IPS-15b (cell line): ENCODE measurements around the gene POLR2E.
A peak's percentile ranks its signal among the peaks of the same experiment; 100 is the strongest.

Experiments
- H3K27me3 ChIP-seq: one replicate; pipeline ENCODE4 v1.6.1; 2013; ENCODE audit warnings: low read length; ENCODE audit not compliant: control insufficient read depth, insufficient read depth
- H3K36me3 ChIP-seq: one replicate; pipeline ENCODE4 v1.6.1; 2013; ENCODE audit warnings: low read length; ENCODE audit not compliant: control insufficient read depth, insufficient read depth
- H3K4me1 ChIP-seq: one replicate; pipeline ENCODE4 v1.6.1; 2013; ENCODE audit warnings: mild to moderate bottlenecking, low read length; ENCODE audit not compliant: control insufficient read depth, insufficient read depth
- H3K4me3 ChIP-seq: one replicate; pipeline ENCODE4 v1.5.1; 2013; ENCODE audit warnings: low read depth, low read length
- H3K9ac ChIP-seq: one replicate; pipeline ENCODE4 v1.6.1; 2013; ENCODE audit warnings: low read depth, mild to moderate bottlenecking, low read length
- H3K9me3 ChIP-seq: one replicate; pipeline ENCODE4 v1.6.1; 2013; ENCODE audit warnings: mild to moderate bottlenecking, low read length; ENCODE audit not compliant: control insufficient read depth, insufficient read depth

The POLR2E gene

GRCh38 chr19:1105873-1106840 lies 11.0 kb upstream of the POLR2E start:
- H3K9ac ChIP-seq = no peak overlapping the region
- H3K36me3 ChIP-seq = peaks cover 46% of the 10 kb centered on the region
- no peak overlapping the region for H3K4me3 ChIP-seq

GRCh38 chr19:1105008-1105872 lies 10.1 kb upstream of the POLR2E start:
- no peaks in the 10 kb centered on the region for H3K9me3 ChIP-seq
- H3K9ac ChIP-seq = peak overlapping the region; percentile 79
- no peaks in the 10 kb centered on the region for H3K27me3 ChIP-seq
- H3K4me3 ChIP-seq = peak overlapping the region; percentile 75
- peaks cover 39% of the 10 kb centered on the region for H3K36me3 ChIP-seq
- peaks cover 2% of the 10 kb centered on the region for H3K4me1 ChIP-seq

More at GRCh38 chr19:1105873-1106840, 11.0 kb upstream of the POLR2E start:
- no peaks in the 10 kb centered on the region for H3K27me3 ChIP-seq
- H3K9me3 ChIP-seq = no peaks in the 10 kb centered on the region
- H3K4me1 ChIP-seq = peaks cover 2% of the 10 kb centered on the region

GRCh38 chr19:1104311-1105007 lies 9.3 kb upstream of the POLR2E start:
- Histone ChIP-seq H3K36me3 (peaks cover 32% of the 10 kb centered on the region), H3K4me3 (peak overlapping the region; percentile 75), H3K9ac (peak overlapping the region; percentile 79), H3K4me1 (peaks cover 2% of the 10 kb centered on the region), H3K9me3 (no peaks in the 10 kb centered on the region), H3K27me3 (no peaks in the 10 kb centered on the region)

DNA sequence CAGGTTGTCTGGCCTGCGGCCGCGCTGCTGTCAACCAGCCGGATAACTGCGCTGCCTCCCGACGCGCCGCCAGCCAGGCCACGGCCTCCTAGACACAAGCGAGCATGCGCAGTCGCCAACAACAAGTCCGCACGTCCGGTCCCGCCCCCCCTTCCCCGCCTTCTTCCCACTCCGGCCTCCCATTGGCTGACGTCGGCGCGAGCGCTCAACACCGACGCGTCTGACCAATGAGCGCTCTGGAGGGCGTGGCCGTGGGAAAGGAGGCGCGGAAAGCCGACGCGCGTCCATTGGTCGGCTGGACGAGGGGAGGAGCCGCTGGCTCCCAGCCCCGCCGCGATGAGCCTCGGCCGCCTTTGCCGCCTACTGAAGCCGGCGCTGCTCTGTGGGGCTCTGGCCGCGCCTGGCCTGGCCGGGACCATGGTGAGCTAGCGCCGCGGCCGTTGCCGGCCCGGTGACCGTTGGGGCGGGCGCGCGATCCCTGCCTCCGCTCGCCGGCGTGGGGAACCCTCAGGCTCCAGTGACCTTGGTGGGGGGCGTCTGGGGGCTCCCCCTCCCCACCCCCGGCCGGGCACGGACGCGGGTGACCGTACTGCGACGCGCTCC lies 8.6 kb upstream of the POLR2E start, which contains the start of gene GPX4:
Gene GPX4 (plus strand): TSS at position 287 of the 603 bp plus-strand sequence. CDS start 50 bp downstream, at position 337.
- Histone ChIP-seq H3K4me3 (peak within 1 kb of the TSS; percentile 75), H3K36me3 (peaks cover 26% of the 10 kb centered on the region), H3K9me3 (no peaks in the 10 kb centered on the region), H3K27me3 (no peaks in the 10 kb centered on the region), H3K4me1 (peaks cover 2% of the 10 kb centered on the region), H3K9ac (peak within 1 kb of the TSS; percentile 79)

GRCh38 chr19:1103132-1103707 lies 8.0 kb upstream of the POLR2E start:
- H3K9me3 ChIP-seq = no peaks in the 10 kb centered on the region
- no peaks in the 10 kb centered on the region for H3K27me3 ChIP-seq
- peaks cover 23% of the 10 kb centered on the region for H3K36me3 ChIP-seq
- H3K4me3 ChIP-seq = peak overlapping the region; percentile 50
- H3K4me1 ChIP-seq = peaks cover 2% of the 10 kb centered on the region
- H3K9ac ChIP-seq = no peak overlapping the region

DNA sequence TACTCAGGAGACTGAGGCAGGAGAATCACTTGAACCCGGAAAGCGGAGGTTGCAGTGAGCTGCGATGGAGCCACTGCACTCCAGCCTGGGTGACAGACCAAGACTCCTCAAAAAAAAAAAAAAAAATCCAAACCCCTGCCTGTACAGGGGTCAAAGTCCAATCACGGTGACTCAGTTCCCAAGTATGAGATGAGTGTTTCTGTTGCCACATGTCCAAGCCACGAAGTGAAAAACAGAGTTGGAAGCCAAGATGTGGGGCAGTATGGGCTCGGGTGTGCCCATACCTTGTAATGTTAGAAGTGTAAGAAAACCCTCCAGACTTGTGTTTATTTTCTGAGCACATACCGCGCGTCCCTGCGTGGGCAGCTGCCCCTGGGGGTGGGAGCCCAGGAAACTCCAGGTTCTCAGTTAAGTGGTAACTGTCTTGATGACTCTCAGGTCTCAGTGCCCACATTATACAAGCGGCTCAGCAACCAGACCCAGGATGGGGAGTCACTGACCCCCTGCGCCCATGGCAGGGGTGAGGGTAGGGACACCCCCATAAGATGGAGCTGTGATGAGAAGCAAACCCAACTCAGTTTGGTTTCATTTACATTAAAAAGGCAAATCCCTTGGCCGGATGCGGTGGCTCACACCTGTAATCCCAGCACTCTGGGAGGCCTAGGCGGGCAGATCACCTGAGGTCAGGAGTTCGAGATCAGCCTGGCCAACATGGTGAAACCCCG lies 7.4 kb upstream of the POLR2E start:
- Histone ChIP-seq H3K4me1 (peaks cover 2% of the 10 kb centered on the region), H3K36me3 (peaks cover 20% of the 10 kb centered on the region), H3K9ac (no peak overlapping the region)

GRCh38 chr19:1101337-1101698 lies 6.1 kb upstream of the POLR2E start:
- no peak overlapping the region for H3K9ac ChIP-seq
- peaks cover 2% of the 10 kb centered on the region for H3K4me1 ChIP-seq
- no peaks in the 10 kb centered on the region for H3K27me3 ChIP-seq

More for the DNA sequence above, 7.4 kb upstream of the POLR2E start:
- no peaks in the 10 kb centered on the region for H3K27me3 ChIP-seq
- H3K4me3 ChIP-seq = no peak overlapping the region
- H3K9me3 ChIP-seq = no peaks in the 10 kb centered on the region

GRCh38 chr19:1098177-1099051 lies 3.2 kb upstream of the POLR2E start:
- H3K4me1 ChIP-seq = peaks cover 2% of the 10 kb centered on the region

More at GRCh38 chr19:1101337-1101698, 6.1 kb upstream of the POLR2E start:
- Histone ChIP-seq H3K36me3 (peaks cover 9% of the 10 kb centered on the region), H3K9me3 (no peaks in the 10 kb centered on the region), H3K4me3 (no peak overlapping the region)

GRCh38 chr19:1097810-1098176 lies 2.6 kb upstream of the POLR2E start:
- Histone ChIP-seq H3K27me3 (no peaks in the 10 kb centered on the region), H3K9ac (no peak overlapping the region), H3K36me3 (no peaks in the 10 kb centered on the region), H3K4me1 (peaks cover 2% of the 10 kb centered on the region), H3K4me3 (no peak overlapping the region), H3K9me3 (no peaks in the 10 kb centered on the region)

More at GRCh38 chr19:1098177-1099051, 3.2 kb upstream of the POLR2E start:
- H3K9ac ChIP-seq = no peak overlapping the region
- H3K27me3 ChIP-seq = no peaks in the 10 kb centered on the region
- H3K4me3 ChIP-seq = no peak overlapping the region
- H3K9me3 ChIP-seq = no peaks in the 10 kb centered on the region
- no peaks in the 10 kb centered on the region for H3K36me3 ChIP-seq

- H3K9me3 ChIP-seq = no peaks in the 10 kb centered on the region
- peaks cover 18% of the 10 kb centered on the region for H3K36me3 ChIP-seq
- no peaks in the 10 kb centered on the region for H3K27me3 ChIP-seq
- peak overlapping the region; percentile 78 for H3K4me3 ChIP-seq
- H3K4me1 ChIP-seq = no peaks in the 10 kb centered on the region
- peak overlapping the region; percentile 90 for H3K9ac ChIP-seq
These were observed 559 bp downstream of the POLR2E start for GRCh38 chr19:1094655-1094977.
